Superior temporal gyrus (tissue), 1 donor: ENCODE data around the gene WASL.
"Not testable (repeated sequence)": the region's sequence is repeated elsewhere in the genome, so short reads cannot be mapped to it uniquely, and the experiment has no call there.

ENCODE experiments used
- DNase-seq: peaks from one replicate; pipeline ENCODE4 v3.0.0-alpha.2; 2016; ENCODE audit errors: extremely low spot score

The WASL gene

DNA sequence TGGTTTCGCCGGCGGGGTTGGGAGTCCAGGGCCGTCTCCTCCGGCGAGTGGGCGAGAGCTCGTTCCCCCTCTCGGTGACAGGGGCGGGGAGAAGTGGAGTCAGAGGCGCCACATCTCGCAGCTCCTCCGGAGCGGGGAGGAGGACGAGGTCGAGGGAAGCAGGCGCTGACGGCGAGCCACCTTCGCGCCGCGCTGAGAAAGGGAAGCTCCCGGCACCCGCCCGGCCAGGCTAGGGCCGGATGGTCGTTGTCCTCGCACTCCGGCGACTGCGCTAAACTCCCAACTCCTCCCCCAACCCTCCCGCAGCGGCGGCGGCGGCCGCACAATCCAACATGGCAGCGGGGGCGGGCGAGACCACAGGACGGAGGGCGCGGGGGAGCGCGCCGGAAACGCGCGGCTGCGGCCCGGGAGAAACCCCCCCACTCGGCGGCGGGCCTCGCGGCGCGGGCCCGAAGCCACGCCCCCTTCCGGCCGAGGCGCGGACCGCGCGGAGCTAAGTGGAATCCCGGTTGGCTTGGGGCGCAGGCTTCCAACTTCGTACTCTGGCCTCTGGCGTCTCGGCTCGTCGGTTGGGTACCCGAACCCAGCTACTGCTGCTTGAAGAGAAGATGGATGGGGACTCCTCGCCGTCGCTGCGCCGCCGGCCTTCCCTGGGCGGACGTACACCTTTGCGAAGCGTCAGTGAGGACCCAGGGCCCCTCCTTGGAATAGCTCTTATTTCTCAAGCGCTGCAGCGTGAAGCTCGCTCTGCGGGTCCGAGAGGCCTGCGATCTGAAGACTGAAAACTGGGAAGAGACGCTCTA is at the start of gene WASL:
WASL (minus strand) TSS at position 270 of the 803 bp plus-strand sequence; CDS start at position 1, 269 bp downstream.
- peak; percentile 87 for DNase-seq

DNA sequence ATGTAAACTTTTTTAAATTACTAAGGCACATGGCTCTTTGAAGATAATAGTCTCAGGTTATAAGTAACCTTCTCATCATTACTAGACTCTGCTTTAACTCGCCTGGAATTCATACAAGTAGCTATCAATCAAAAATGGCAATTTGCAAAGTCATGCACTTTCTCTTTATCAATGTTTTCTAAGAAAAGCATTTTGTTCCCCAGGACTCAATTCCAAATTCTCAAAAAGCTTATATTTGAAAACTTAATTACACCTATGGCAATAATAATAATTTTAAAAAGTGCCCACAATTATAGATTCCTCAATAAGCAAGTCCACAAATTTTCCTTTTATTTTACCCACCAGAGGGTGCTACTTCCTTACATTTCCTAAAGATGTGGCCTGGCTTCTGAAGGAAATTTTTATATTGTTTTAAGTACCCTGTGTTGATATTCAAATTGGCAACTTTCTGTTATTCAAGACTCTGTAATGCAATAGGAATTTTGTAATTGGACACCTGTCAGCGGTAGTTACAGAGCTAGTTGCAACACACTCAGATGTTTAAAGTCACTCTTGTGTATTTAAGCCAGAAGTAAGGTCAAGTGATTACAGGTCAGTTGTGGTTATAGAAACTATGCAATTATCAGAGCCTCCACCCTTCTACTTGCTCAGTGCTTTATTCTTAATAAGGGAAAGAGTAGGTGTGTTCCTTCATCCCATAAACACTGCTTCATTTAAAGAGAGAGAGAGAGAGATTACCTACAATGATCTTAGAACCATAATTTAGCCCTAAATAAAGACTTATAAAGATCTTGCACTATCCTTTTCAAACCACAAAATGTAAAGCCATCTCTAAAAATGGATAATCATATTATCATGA is 49.1 kb upstream of the WASL start:
- peak; percentile 86 for DNase-seq

GRCh38 chr7:123796568-123796967 is 47.8 kb upstream of the WASL start:
- DNase-seq, result no peak

DNA sequence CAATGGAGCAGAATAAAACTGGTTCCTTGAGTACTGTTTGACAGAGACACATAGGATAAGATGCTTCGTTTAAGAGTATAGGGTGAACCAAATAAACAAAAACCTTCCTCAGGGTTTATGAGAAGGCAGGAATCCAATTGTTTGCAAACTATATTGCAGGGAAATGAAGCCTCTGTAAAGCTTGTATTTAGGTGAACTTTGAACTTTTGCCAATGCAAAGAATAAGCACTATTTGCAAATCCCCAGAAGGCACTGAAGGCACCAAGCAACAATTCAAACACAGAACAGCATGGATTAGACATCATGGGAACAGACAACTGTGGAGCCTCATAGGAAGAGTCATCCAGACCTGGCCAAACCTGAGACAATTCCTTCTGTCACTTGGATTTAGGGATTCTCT is 47.1 kb upstream of the WASL start:
- DNase-seq, result no peak

DNA sequence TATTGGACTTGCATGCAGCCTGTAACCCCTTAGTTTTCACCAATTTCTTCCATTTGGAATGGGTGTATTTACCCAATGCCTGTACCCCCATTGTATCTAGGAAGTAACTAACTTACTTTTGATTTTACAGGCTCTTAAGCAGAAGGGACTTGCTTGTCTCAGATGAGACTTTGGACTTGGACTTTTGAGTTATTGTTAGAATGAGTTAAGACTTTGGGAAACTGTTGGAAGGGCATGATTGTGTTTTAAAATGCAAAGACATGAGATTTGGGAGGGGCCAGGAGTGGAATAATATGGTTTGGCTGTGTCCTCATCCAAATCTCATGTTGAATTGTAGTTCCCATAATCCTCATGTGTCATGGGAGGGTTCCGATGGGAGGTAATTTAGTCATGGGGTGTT is 46.3 kb upstream of the WASL start:
- not testable (repeated sequence) for DNase-seq

GRCh38 chr7:123792547-123792946 is 43.7 kb upstream of the WASL start:
- no peak for DNase-seq

DNA sequence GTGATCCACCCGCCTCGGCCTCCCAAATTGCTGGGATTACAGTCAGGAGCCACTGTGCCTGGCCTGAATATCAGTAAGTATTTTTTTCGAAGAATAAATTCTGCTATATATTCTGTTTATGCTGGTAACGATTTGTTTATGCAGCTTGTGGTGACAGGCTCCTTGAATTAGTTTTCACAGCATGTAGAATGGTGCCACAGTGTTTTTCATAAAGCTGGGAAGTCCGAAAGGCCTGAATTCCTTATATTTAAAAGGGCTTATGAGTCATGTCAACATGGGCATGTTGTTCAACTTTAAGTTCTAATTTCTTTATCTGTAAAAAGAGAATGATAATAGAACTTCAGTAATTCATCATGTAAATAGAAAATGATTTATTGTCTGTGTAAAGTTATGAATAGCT is 42.2 kb upstream of the WASL start:
- DNase-seq, result no peak

DNA sequence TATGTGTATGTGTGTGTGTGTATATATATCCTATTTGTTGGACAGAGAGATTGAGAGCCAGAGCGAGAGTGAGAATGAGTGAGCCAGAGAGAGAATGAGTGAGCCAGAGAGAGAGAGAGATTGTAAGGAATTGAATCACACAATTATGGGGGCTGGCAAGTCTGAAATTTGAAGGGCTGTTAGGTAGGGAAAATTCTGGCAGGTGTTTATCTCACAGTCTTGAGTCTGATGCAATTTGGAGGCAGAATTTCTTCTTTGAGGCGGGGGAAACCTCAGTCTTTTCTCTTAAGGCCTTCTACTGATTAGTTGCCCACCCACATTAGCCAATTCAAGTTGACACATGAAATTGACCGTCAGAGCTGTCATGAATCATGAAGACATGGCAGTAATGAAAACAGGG is 41.0 kb upstream of the WASL start:
- DNase-seq, result no peak

DNA sequence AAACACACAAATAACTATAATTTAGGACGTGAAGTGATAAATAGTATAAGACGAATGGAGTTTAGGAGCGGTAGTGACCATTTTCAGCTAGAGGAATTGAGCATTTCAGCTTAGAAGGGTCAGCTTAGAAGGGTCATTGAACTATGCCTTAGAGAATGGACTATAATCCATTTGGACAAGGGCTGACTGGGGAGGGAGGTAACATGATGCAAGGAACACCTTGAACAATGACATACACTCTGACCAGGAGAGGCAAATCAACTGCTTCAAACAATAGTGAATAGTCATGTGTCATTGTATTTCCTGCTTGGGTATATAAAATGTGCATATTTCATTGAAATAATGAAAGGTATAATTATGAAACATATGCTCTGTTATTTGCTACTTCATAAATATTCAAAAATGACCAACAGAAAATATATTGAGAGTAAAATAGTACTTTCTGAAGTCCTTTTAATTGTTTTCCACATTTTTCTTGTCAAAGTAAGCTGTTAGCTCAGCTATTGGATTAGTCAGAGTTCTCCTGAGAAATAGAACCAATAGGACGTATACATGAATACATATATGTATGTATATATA is 40.5 kb upstream of the WASL start:
- DNase-seq, result no peak

GRCh38 chr7:123788584-123788983 is 39.8 kb upstream of the WASL start:
- peak; percentile 25 for DNase-seq

- no peak for DNase-seq
Measured at GRCh38 chr7:123787220-123788007, 38.6 kb upstream of the WASL start.

DNA sequence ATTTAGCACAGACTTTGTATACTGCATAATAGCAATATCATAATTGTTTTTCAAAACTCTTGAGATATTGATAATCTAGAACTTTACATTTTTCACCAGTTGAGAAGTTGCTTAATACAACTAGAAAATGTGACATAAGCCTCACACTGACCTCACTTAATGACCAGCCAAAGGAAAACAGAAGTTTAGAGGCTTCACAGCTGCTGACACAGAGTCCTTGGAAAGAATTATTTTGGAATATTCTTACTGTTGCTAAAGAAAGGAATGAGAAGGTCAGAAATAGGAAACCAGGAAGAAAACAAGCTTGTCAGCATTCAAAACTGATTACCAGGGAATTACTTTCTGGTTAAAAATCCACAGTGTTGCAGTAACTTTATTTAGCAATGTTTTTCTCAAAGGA is 35.5 kb upstream of the WASL start:
- DNase-seq, result no peak

DNA sequence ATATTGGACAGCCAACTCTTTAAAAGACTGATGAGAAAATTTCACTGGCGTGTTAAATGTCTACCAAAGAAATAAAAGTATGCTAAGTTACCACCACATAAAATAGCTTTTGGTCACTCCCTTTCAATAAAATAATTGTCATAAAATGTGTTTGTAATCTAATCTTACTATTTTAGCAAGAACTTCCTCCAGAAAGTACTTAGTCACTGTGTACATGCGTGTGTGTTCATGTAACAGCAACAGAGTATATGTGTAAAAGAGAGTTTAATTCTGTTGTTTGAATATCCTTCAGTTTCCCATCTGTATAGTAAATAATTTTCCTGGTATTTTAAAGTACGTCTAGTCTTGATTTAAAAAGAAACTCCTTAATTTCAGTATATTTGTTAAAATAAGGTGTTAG is 35.0 kb upstream of the WASL start:
- no peak for DNase-seq

DNA sequence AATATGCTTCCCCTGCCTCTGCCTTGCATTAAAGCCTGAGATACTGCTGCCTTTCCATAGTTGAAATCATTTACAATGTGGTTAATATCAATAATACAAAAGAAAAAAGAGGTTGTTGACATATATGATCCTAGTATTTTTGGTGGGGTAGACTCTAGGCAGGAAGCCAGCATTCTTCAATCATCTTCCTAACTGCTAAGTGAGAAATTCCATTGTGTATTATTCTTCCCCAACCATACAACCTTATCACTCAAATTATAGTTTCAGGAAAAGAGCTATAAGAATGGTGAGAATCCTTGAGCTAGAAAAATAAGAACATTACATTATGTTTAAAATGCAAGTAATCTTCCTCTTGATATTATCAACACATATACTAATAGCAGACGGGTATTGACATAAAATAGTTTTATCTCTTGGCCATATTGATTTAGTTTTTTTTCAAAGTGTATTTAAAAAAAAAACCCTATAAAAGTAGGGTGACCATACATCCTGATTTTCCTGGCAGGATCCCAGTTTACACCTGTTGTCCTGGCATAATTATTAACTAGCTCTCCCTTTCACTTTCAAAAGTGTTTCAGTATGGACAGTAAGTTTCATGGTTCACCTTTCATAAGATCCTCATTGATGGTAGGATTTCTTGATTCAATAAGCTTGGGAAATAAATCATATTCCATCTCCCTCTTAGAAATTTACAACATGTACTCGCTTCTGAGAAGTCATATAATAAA is 33.4 kb upstream of the WASL start:
- no peak for DNase-seq

DNA sequence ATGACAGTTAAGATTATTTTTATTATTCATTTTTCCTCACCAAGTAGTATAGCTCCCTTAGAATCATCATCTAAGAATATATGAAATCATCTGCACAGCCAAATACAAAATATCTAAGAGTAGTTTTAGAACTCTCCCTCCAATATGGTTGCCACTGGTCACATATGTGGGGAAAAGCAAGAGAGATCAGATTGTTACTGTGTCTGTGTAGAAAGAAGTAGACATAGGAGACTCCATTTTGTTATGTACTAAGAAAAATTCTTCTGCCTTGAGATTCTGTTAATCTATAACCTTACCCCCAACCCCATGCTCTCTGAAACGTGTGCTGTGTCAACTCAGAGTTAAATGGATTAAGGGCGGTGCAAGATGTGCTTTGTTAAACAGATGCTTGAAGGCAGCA is 31.7 kb upstream of the WASL start:
- not testable (repeated sequence) for DNase-seq

- no peak for DNase-seq
Measured at GRCh38 chr7:123774496-123774895, 25.7 kb upstream of the WASL start.

DNA sequence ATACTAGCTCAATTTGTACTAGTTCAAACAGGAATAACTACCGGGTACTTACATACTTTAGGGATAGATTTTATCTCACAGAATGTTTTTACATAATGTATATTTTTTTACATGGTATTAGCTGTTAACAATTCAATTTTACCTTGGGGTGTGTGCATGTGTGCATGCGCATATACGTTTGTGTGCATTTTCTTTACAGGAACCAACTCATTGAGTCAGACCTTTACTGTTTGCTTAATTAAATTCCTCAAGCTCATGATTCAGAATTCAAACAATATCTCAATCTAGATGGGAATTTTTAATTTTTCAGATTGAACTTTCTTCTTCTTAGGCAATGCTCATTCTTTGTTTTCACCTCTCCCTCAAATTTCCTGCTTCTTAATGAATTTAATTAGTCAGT is 24.7 kb upstream of the WASL start:
- DNase-seq, result no peak

GRCh38 chr7:123772652-123773051 is 23.8 kb upstream of the WASL start:
- no peak for DNase-seq

DNA sequence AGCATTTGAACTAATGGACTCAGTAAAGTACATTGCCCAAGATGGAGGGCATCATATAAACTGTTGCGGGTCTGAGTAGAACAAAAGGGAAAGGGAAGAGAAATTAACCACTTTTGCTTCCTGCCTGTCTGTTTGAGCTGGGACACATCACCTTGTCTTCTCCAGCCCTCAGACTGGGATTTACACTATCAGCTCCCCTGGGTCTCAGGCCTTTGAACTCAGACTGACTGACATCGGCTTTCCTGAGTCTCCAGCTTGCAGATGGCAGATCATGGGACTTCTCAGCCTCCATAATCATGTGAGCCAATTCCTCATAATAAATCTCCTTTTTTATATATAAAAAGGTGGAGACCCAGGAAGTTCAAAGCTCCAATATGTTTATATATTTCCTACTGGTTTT is 23.0 kb upstream of the WASL start:
- no peak for DNase-seq

GRCh38 chr7:123771256-123771655 is 22.5 kb upstream of the WASL start:
- DNase-seq, result no peak

DNA sequence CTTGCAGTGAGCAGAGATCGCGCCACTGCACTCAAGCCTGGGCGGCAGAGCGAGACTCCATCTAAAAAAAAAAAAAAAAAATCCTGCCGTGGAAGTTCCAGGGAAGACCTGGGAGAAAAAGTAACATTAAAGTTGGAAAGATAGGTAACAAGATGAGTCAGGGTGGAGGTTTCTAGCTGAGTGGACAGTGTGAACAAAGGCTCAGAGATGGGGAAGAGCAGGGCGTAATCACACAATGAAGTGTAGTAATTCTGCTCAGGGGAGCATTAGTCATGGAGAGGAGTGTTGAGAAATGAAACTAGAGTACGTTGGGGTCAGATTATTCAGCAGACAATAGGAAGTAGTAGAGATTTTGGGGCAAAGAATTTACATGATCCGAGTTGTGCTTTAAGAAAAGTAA is 21.6 kb upstream of the WASL start:
- no peak for DNase-seq
